NCI-H2196 treated with DMSO at 0.1 percent for 48 hours (cell line): ENCODE data around the gene CD151.

Experiments used
- DNase-seq: peaks from one replicate; lab custom pipeline; 2025; ENCODE audit not compliant: unreplicated experiment; lab: John Stamatoyannopoulos, UW

The CD151 gene

DNA sequence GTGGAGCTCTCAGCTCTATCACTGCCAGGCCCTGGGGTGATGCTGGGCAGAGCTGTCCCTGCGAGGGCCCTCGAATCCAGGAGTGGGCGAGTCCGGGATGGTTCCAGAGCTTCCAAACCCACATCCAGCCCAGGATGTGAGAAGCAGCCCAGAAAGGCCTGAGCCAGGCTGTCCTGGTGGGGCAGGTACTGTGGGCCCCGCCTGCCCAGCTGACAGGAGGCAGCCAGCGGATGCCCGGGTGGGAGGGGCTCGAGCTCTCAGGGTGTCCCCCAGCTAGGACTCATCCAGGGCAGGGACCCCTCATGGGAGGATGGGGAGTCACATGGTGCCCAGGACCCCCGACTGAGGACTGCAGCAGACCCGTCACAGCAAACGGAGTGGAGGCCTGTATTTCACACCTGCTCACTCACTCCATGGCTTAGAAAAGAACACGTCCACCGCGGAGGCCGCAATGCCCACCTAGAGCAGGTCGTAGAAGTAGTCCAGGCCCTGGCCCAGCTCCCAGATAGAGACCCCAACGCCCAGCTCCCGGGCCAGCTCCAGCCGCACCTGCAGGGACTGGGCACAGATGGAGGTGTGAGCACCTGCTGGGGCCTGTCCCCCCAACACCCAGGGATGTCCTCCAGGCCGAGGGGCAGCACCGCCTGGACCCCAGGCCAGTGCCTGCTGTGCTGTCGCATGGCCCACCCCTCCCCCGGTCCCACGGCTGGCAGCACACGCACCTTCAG lies 36.8 kb downstream of the CD151 start:
- DNase-seq: no peak

DNA sequence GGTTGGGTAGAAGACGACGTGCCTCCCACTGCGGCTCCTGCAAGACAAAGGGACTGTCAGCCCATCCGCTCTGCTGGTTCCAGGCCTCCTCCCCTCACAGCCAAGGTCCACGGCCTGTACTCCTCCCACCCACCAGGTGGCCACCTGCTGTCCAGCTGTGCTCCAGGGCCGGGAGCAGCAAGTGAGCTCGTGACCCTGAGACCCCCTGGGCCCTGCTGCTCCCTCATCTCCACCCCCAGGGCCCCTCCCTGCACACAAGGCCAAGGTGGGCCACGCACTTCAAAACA lies 37.3 kb downstream of the CD151 start:
- DNase-seq: no peak

DNA sequence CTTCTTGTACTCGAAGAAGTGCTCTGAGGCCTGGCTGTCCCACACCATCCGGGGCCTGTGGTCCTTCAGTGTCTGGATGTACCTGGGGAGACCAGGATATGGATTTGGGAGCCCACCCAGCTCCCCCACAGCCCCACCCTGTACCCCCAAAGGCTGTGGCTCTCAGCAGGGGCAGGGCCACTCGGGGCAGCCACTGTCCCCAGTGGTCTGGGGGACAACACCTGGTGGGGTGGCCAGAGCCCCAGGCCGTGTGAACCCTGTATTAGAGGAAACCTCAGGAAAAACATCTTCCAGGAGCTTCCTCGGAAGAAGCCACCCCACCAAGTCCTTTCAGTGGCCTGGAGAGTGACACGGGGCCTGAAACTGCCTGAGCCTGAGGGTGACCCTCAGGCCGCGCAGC lies 37.7 kb downstream of the CD151 start:
- DNase-seq: no peak

DNA sequence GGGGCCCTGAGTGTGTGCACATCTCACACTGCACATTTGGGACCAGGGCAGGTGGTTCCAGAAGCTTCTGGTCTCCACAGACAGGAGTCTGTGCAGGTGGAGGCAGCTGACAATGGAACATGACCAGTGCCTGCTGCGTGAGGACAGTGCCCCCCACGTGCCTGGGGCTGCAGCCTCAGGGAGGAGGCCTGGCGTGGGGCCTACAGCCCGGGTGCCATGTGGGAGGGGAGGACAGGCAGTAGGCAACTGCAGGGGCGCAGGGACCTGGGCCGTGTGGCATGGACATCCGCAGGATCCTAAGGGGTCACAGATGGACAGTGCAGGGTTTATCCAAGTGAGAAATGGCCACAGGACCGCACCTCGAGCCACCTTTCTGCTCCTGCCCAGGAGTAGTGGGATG lies 38.7 kb downstream of the CD151 start:
- DNase-seq: no peak

DNA sequence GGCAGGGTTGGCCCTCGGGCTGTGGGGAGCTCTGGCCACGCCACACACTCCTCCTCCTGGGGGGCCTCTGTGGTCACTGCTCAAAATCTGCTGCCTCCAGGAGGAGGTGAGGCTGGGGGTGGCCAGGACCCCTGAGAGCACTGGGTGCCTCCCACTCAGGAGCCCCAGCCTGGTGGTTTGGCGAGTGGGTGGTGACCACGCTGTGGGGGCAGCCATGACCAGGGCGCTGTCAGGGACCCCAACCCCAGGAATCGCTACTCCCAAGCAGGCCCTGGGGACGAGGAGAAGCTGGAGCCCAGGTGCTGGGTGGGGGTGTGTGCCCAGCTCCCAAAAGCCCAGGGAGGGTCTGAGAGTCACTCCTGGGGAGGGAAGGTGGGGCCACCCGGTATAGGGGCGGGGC lies 40.0 kb downstream of the CD151 start:
- DNase-seq: no peak

DNA sequence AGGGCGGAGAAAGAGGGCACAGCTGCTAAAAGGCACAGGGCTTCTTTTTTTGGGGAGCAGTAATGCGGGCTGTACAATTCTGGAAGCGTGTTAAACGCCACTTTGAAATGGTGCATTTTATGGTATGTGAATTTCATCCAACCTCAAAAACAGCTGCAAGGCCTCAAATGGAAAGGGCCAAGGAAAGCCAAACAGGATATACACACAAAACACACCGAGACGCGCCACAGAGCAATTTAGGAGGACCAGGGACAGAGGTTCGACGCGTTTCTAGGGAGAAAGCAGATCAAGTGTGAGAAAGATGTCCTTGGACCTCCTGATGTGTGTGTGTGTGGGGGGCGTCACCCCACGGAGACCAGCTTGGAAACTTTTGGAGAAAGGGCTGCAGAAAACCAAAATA lies 41.0 kb downstream of the CD151 start:
- DNase-seq: no peak

DNA sequence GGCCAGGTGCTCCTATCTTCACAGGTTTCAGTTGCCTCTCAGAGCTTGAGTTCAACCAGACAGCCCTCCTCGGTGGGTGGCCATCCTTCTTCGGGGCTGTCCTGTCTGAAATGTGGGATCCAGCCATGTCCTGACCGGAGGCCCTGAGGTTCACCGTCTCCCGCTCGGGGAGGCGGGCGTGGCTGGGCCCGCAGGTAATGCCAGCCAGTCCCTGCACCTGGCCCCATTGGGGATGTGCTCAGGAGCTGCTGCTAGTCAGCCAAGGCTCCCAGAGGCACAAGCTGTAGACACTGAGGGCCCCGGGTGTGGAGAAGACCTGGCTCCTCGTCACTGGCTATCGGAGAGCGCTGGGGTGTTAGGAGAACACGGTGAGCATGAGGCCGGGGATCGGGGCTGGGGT lies 42.5 kb downstream of the CD151 start:
- DNase-seq: no peak

DNA sequence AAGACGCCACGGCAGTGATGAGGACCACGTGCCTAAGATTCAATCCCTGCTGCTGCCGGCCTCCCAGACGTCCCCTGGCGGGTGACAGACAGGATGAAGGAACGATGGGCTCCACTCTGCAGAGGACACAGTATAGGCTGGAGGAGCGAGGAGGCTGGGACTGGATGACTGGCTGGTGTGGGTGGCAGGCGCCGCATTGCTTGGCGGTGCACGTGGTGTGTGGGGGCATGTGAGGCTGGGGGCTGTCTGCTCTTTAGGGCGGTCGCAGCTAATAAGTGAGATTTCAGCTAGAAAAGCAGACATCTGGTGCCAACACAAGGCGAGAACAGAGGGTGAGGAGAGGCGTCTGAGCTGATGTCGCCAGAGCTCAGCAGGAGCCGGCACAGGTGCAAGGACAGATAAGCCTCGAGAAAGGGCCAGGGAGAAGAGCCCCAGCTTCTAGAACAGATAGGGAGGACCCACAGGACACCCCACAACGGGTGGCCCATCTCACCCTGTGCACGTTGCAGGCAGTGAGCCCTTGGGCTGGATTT lies 43.1 kb downstream of the CD151 start:
- DNase-seq: no peak

DNA sequence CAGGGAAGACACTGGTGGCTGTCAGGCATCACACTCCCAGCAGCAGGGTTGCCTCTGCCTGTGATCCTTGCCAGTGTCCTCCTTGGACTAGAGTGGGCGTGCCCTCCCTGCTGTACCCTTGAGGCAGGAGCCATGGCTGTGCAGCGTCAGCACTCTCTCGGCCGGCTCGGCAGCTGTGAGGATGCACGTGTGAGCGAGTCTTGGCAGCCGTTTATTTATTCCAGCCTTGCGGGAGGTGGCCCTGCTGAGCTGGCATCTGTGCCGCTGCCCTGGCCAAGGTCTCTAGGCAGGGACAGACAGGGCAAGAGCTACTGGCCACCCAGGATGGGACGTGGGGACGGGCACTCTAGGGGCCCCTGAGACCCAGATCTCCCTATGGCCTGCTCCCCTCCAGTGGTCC lies 43.8 kb downstream of the CD151 start:
- DNase-seq: peak; percentile 63

DNA sequence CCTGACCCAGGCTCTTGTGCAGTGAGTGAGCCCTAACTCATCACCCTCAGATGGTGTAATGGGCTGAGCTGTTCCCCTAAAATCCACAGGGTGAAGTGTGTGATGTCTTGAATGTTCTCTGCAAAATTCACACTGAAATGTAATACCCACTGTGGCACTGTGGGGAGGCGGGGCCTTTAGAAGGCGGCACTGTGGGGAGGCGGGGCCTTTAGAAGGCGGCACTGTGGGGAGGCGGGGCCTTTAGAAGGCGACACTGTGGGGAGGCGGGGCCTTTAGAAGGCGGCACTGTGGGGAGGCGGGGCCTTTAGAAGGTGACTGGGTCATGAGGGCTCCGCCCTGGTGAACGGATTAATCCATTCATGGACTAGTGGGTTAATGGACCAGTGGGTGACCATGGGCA lies 44.8 kb downstream of the CD151 start:
- no peak for DNase-seq

DNA sequence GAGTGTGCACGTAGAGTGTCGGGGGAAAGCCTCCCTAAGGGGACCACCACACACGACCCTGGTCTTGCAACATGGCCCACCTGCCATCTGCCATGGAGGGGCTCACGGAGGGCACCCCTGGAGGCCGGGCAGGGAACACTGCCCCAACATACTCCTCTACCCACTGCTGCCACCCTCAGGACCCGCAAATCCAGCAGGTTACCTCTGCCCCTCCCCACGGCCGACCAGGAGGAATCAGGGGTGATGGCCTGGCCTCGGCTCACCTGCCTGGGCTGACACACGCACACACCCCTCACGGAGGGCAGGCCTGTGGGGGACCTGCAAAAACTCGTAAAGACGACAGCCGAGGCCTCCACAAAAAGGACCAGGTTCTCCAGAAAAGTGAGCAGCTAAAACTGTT lies 47.7 kb downstream of the CD151 start:
- DNase-seq: no peak

DNA sequence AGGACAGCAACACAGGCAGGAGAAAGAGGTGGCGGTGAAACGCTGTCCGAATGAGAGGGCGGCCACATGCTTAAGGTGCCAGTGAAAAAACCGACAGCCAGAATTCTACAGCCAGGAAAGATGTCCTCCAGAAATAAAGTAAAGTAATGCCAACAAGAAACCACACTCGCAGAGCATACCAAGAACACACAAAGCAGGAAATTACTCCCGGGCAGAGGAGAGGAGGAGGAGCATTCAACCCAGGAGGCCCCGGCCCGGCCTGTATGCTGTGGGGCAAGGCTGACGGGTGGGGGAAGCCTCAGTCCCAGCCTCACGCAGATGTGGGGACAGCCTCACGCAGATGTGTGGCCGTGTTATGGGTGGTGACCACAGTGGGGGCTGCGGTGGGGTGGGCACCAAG lies 49.8 kb downstream of the CD151 start:
- no peak for DNase-seq

DNA sequence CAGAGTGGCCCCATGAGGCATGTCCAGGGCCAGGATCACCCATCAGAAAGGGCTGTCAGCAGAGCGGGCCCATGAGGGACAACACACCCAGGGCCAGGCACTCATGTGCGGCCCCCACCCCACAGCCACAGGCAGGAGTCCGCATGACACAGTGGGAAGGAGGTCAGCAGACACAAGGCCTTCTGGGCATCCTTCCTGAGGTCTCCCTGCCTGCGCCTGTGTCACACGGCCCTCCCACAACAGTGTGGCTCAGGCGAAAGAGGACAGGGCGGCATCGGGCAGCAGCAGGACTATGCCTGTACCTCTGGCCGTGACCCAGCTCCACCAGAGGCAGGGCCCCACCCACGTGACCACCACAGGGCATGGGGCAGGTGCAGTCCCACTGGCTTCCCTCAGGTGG lies 50.8 kb downstream of the CD151 start:
- no peak for DNase-seq

DNA sequence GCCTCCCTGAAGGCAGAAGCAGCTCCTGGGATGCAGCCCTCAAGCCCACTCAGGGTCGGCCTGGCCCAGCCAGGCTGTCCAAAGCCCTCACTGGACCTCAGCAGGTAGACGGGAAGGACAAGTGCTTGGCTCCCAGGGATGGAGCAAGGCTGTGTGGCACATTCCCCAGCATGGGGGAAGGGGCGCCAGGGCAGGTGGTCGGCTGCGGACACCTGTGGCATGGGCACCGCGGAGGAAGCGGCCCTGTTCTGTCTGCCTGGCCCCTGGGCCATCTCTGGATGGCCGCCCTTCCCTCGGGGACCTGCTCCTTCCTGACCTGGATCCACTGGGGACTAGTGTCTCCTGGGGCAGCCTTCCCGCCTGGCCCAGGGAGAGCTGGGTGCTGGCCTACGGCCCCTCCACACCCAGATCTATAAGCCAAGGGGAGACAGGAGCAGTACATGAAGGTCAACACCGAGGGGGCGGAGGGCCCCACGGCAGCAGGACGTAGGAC lies 51.9 kb downstream of the CD151 start:
- DNase-seq: no peak

DNA sequence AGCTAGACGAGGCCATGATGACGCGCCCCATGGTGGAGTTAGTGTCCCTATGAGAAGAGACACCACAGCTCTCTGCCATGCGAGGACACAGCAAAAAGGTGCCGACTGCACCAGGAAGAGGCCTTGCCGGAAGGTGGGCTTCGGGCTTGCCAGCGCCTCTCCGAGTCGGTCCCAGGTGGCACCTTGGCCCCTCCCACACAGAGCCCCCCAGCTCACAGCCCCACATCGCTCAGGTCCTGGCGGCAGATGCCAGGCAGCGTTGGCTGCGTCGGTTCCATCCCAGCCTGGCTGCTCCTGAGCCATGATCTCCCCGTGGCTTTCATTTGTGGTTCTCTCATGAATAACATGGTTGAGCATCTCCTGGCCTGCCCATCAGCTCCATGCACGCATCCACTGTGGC lies 53.8 kb downstream of the CD151 start:
- no peak for DNase-seq

DNA sequence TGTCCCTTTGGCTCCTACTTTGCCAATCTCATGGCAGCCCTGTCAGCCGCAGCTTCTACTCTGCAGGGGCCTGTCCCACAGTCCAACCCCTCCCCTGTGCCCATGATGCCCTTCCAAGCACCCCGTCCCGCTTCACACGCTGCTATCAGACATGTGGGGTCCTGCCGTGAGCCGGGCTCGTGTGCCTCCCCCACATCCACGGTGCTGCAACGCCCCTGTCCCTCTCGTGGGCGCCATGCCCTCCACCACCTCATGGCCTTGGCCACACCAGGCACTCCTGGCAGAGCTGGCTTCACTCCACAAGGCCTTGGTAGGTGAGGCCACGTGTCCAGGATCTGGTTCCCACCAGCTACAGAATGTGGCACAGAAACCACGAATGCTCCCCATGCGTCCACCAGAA lies 54.8 kb downstream of the CD151 start:
- no peak for DNase-seq
